H1 (cell line): Measurements from ENCODE around the gene MAPT. TPM values are rescaled to one million over a fixed set of nuclear protein-coding genes. Genes with fewer than 3 reads are reported as not detected.

ENCODE experiments used
- CTCF ChIA-PET: fragments of 300-600 bp; sonication (Branson Sonifier 250); formaldehyde crosslinking; loops from one replicate; lab custom pipeline; 2021; ENCODE audit not compliant: partially characterized antibody; lab: Charles Lee
- POLR2A ChIA-PET: fragments of 300-600 bp; sonication (Branson Sonifier 250); formaldehyde crosslinking; loops from one replicate; lab custom pipeline; 2021; ENCODE audit warnings: inconsistent platforms; ENCODE audit not compliant: partially characterized antibody; lab: Charles Lee
- DNase-seq, 2 experiments: peaks; one replicate each; pipeline versions ENCODE4 v3.0.0 to v3.0.0-alpha.2; 2010 to 2022; ENCODE audit warnings: low spot score in 2 of 2, low read depth in 1 of 2, mixed read lengths in 1 of 2
- FAIRE-seq: peaks from 2 replicates; lab custom pipeline; 2011; peaks lifted over from hg19 to GRCh38; lab: Jason Lieb, UNC
- H2AFZ ChIP-seq: 2 replicates; pipeline ENCODE4 v1.8.1; 2012; ENCODE audit warnings: low read length, inconsistent platforms
- H2AK5ac ChIP-seq: 2 replicates; pipeline ENCODE4 v1.6.1; 2013; ENCODE audit warnings: low read depth, low read length
- H2BK120ac ChIP-seq: replicated peaks from 2 replicates; pipeline ENCODE3; 2013; ENCODE audit warnings: low read depth, low read length, inconsistent platforms
- H2BK12ac ChIP-seq: 2 replicates; pipeline ENCODE4 v1.6.1; 2013; ENCODE audit warnings: low read depth, low read length
- H2BK15ac ChIP-seq: 2 replicates; pipeline ENCODE4 v1.6.1; 2013; ENCODE audit warnings: low read length
- H2BK20ac ChIP-seq: 2 replicates; pipeline ENCODE4 v1.6.1; 2013; ENCODE audit warnings: low read length
- H2BK5ac ChIP-seq: 2 replicates; pipeline ENCODE4 v1.6.1; 2013; ENCODE audit warnings: low read depth, low read length
- H3K14ac ChIP-seq: 2 replicates; pipeline ENCODE4 v1.6.1; 2013; ENCODE audit warnings: inconsistent platforms; ENCODE audit not compliant: insufficient read length
- H3K18ac ChIP-seq: 2 replicates; pipeline ENCODE4 v1.6.1; 2013; ENCODE audit warnings: low read length; ENCODE audit errors: extremely low read depth
- H3K23ac ChIP-seq: 2 replicates; pipeline ENCODE4 v1.6.1; 2013; ENCODE audit warnings: inconsistent platforms; ENCODE audit not compliant: insufficient read length
- H3K23me2 ChIP-seq: 2 replicates; pipeline ENCODE4 v1.6.1; 2013; ENCODE audit warnings: low read depth, low read length
- H3K27ac ChIP-seq: 2 replicates; pipeline ENCODE4 v1.6.1; 2011; ENCODE audit warnings: low read depth, low read length, inconsistent platforms
- H3K27me3 ChIP-seq, 4 experiments: replicated peaks in 1 of 4; 1 replicate in 1 of 4; 2 replicates in 3 of 4; pipeline versions ENCODE4 v1.6.1 to v1.8.1; 2011 to 2013; ENCODE audit warnings: low read length in 3 of 4, mild to moderate bottlenecking in 3 of 4, inconsistent platforms in 2 of 4, mixed read lengths in 2 of 4, moderate library complexity in 1 of 4; ENCODE audit not compliant: control insufficient read depth in 3 of 4, insufficient read depth in 3 of 4; ENCODE audit errors: extremely low read depth in 1 of 4
- H3K36me3 ChIP-seq, 4 experiments: 2 replicates each; pipeline versions ENCODE4 v1.6.1 to v1.8.1; 2011 to 2013; ENCODE audit warnings: mild to moderate bottlenecking in 4 of 4, low read length in 3 of 4, moderate library complexity in 2 of 4, control low read depth in 1 of 4, inconsistent platforms in 1 of 4; ENCODE audit not compliant: insufficient read depth in 4 of 4, control insufficient read depth in 2 of 4
- H3K4ac ChIP-seq: replicated peaks from 2 replicates; pipeline ENCODE3; 2013; ENCODE audit warnings: low read length, low read depth, mixed read lengths, inconsistent platforms; ENCODE audit not compliant: insufficient read length
- H3K4me1 ChIP-seq, 4 experiments: replicated peaks in 1 of 4; 1 replicate in 1 of 4; 2 replicates in 3 of 4; pipeline versions ENCODE4 v1.6.1 to v1.8.1; 2011 to 2013; ENCODE audit warnings: low read length in 3 of 4, inconsistent platforms in 2 of 4, mixed read lengths in 1 of 4; ENCODE audit not compliant: insufficient read depth in 4 of 4, control insufficient read depth in 3 of 4
- H3K4me2 ChIP-seq, 2 experiments: 2 replicates each; pipeline versions ENCODE4 v1.6.1 to v1.8.1; 2011 to 2013; ENCODE audit warnings: low read depth in 2 of 2, low read length in 2 of 2, control low read depth in 1 of 2, inconsistent platforms in 1 of 2, mild to moderate bottlenecking in 1 of 2; ENCODE audit not compliant: insufficient read depth in 1 of 2
- H3K4me3 ChIP-seq, 4 experiments: fragments of 200-600, 300-600 bp in 1 of 4; sonication (generic), shearing (Covaris generic), sonication (Bioruptor Twin) in 1 of 4; 2 replicates each; pipeline versions ENCODE4 v1.5.1 to v1.8.1; 2011 to 2016; ENCODE audit warnings: low read length in 4 of 4, low read depth in 3 of 4, control low read depth in 2 of 4, inconsistent platforms in 2 of 4, mild to moderate bottlenecking in 2 of 4, mixed read lengths in 1 of 4, moderate library complexity in 1 of 4; ENCODE audit not compliant: insufficient read depth in 2 of 4; ENCODE audit errors: extremely low read depth in 1 of 4
- H3K56ac ChIP-seq: replicated peaks from 2 replicates; pipeline ENCODE3; 2013; ENCODE audit warnings: low read depth, mild to moderate bottlenecking, mixed read lengths, low read length, inconsistent platforms; ENCODE audit not compliant: insufficient read length
- H3K79me1 ChIP-seq: 2 replicates; pipeline ENCODE4 v1.6.1; 2013; ENCODE audit warnings: low read depth, low read length, control low read depth
- H3K79me2 ChIP-seq, 2 experiments: 2 replicates each; pipeline versions ENCODE4 v1.6.1 to v1.8.1; 2012 to 2013; ENCODE audit warnings: low read length in 2 of 2, mild to moderate bottlenecking in 2 of 2, inconsistent platforms in 1 of 2; ENCODE audit not compliant: insufficient read depth in 2 of 2, control insufficient read depth in 1 of 2
- H3K9ac ChIP-seq, 4 experiments: replicated peaks in 1 of 4; 1 replicate in 1 of 4; 2 replicates in 3 of 4; pipeline versions ENCODE4 v1.6.1 to v1.8.1; 2011 to 2013; ENCODE audit warnings: low read depth in 3 of 4, low read length in 3 of 4, control low read depth in 2 of 4, mild to moderate bottlenecking in 2 of 4, moderate library complexity in 2 of 4, inconsistent platforms in 1 of 4; ENCODE audit errors: extremely low read depth in 1 of 4
- H3K9me3 ChIP-seq, 2 experiments: 2 replicates each; pipeline versions ENCODE4 v1.6.1 to v1.8.1; 2012 to 2013; ENCODE audit warnings: mild to moderate bottlenecking in 2 of 2, moderate library complexity in 2 of 2, control low read depth in 1 of 2, inconsistent platforms in 1 of 2, low read depth in 1 of 2, low read length in 1 of 2, mixed read lengths in 1 of 2; ENCODE audit not compliant: insufficient read depth in 2 of 2
- H4K20me1 ChIP-seq, 2 experiments: replicated peaks in 1 of 2; 2 replicates each; pipeline versions ENCODE3 to v1.8.1; 2011 to 2013; ENCODE audit warnings: inconsistent platforms in 2 of 2, low read length in 2 of 2, mild to moderate bottlenecking in 1 of 2; ENCODE audit not compliant: insufficient read depth in 2 of 2, control insufficient read depth in 1 of 2
- H4K5ac ChIP-seq: 2 replicates; pipeline ENCODE4 v1.6.1; 2013; ENCODE audit warnings: low read length, low read depth, mixed read lengths, inconsistent platforms; ENCODE audit not compliant: insufficient read length
- H4K8ac ChIP-seq: 2 replicates; pipeline ENCODE4 v1.8.0; 2013; ENCODE audit warnings: mild to moderate bottlenecking, moderate library complexity, low read length, inconsistent platforms; ENCODE audit not compliant: insufficient read depth; ENCODE audit errors: extremely low read depth
- H4K91ac ChIP-seq: replicated peaks from 2 replicates; pipeline ENCODE3; 2013; ENCODE audit warnings: low read length, mixed read lengths, inconsistent platforms; ENCODE audit not compliant: insufficient read length
- WGBS, 2 experiments: shearing (Covaris generic) in 1 of 2; methylation state at CpG; one replicate each; pipeline versions ENCODE4 v1.1.6 to v1.1.7; 2013 to 2015; ENCODE audit warnings: low lambda C conversion rate in 2 of 2, mixed read lengths in 2 of 2, inconsistent platforms in 1 of 2, low coverage in 1 of 2, missing lambda C conversion rate in 1 of 2; ENCODE audit not compliant: insufficient replicate concordance in 2 of 2, insufficient coverage in 1 of 2, insufficient read length in 1 of 2; ENCODE audit errors: extremely low coverage in 1 of 2, missing lambda C conversion rate in 1 of 2; 5-methylcytosine and 5-hydroxymethylcytosine counted together
- polyA plus RNA-seq, 7 experiments: library from polyadenylated mRNA; depleted of rRNA in 3 of 7; stranded (reverse) in 5 of 7; unstranded in 2 of 7; fragments of >200 nt in 5 of 7; fragments of 200-250 nt in 2 of 7; gene quantifications; 1 replicate in 5 of 7; 2 replicates in 1 of 7; 4 replicates in 1 of 7; pipeline versions ENCODE4 v1.2.1 to v1.2.3, GENCODE V29; 2011 to 2013; ENCODE audit warnings: missing spikeins in 2 of 7, mixed read lengths in 2 of 7
- total RNA-seq: library from RNA; stranded (reverse); fragmentation: NEBNext Ultra II Directional; extraction: Animal tissue kit (Norgen Biotek cat#: 25700); gene quantifications from 2 replicates; pipeline ENCODE4 v1.2.1, GENCODE V29; 2021
- TF ChIP-seq, protein P1 (sequence below), 3 experiments: IDR thresholded peaks; 1 replicate in 2 of 3; 2 replicates in 1 of 3; pipeline versions ENCODE4 v1.5.1 to v1.6.1; 2011; ENCODE audit warnings: low read length in 3 of 3, mild to moderate bottlenecking in 3 of 3, inconsistent platforms in 2 of 3, low read depth in 1 of 3, moderate library complexity in 1 of 3; ENCODE audit not compliant: insufficient read depth in 1 of 3; ENCODE audit errors: control extremely low read depth in 1 of 3

Gene MAPT
- total and polyA plus RNA-seq, 2 of the 8 experiments (the other 6 are each of a cell fraction or from before 2014, with no cell fraction given) = 0.54 to 1.7 TPM

DNA sequence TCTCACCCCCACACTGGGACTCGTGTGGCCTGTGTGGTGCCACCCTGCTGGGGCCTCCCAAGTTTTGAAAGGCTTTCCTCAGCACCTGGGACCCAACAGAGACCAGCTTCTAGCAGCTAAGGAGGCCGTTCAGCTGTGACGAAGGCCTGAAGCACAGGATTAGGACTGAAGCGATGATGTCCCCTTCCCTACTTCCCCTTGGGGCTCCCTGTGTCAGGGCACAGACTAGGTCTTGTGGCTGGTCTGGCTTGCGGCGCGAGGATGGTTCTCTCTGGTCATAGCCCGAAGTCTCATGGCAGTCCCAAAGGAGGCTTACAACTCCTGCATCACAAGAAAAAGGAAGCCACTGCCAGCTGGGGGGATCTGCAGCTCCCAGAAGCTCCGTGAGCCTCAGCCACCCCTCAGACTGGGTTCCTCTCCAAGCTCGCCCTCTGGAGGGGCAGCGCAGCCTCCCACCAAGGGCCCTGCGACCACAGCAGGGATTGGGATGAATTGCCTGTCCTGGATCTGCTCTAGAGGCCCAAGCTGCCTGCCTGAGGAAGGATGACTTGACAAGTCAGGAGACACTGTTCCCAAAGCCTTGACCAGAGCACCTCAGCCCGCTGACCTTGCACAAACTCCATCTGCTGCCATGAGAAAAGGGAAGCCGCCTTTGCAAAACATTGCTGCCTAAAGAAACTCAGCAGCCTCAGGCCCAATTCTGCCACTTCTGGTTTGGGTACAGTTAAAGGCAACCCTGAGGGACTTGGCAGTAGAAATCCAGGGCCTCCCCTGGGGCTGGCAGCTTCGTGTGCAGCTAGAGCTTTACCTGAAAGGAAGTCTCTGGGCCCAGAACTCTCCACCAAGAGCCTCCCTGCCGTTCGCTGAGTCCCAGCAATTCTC, 132.1 kb downstream of the MAPT start:
- CTCF ChIA-PET = interaction anchor here (0.6 to 3.4 kb wide), 10 partner anchors 10 to 190 kb away, joined by 3 to 12 read pairs (median 4); partner anchors contain the start of gene STH
- Histone ChIP-seq H3K18ac (no peak overlapping the region), H3K79me1 (peaks cover 3% of the 10 kb centered on the region; the same call in 1 of the 2 replicates), H3K36me3 (peaks cover 9 to 21% (median 10%) of the 10 kb centered on the region in 4 experiments), H3K27ac (0 out of 2 replicates have a peak overlapping the region, but pooled peaks have one; percentile 15), H4K20me1 (peaks cover 1 to 5% of the 10 kb centered on the region in 2 experiments), H3K9me3 (no peaks in the 10 kb centered on the region), H3K79me2 (no peaks in the 10 kb centered on the region), H3K4me3 (no peak overlapping the region), H3K23ac (no peak overlapping the region), H3K9ac (no peak overlapping the region; a peak in 1 of 7 replicates), H2BK20ac (no peak overlapping the region), H3K23me2 (no peaks in the 10 kb centered on the region), H2BK12ac (no peak overlapping the region), H3K27me3 (no peaks in the 10 kb centered on the region), H2AK5ac (peak overlapping the region; percentile 34; the same call in 1 of the 2 replicates), H2BK5ac (peak overlapping the region; percentile 26; the same call in 1 of the 2 replicates), H3K4ac (no peak overlapping the region), H3K56ac (no peak overlapping the region), H4K5ac (no peak overlapping the region), H2AFZ (no peak overlapping the region), H2BK120ac (no peak overlapping the region), H2BK15ac (no peak overlapping the region), H3K4me2 (no peak overlapping the region), H4K8ac (no peak overlapping the region), H3K14ac (no peak overlapping the region), H4K91ac (no peak overlapping the region), H3K4me1 (peaks cover 3 to 19% (median 6%) of the 10 kb centered on the region in 4 experiments)
- no peak for DNase-seq
- WGBS, 2 experiments = 83% methylated on average over 17 of the region's 17 CpGs; no CpG with 5 or more reads in 1 of the 2 experiments
- FAIRE-seq = no peak
- POLR2A ChIA-PET = interaction anchor here (1.1 to 4.1 kb wide), 4 partner anchors 13 to 442 kb away, joined by 3 to 16 read pairs (median 4); no protein-coding TSS in a partner anchor
- TF ChIP-seq, protein P1, sequence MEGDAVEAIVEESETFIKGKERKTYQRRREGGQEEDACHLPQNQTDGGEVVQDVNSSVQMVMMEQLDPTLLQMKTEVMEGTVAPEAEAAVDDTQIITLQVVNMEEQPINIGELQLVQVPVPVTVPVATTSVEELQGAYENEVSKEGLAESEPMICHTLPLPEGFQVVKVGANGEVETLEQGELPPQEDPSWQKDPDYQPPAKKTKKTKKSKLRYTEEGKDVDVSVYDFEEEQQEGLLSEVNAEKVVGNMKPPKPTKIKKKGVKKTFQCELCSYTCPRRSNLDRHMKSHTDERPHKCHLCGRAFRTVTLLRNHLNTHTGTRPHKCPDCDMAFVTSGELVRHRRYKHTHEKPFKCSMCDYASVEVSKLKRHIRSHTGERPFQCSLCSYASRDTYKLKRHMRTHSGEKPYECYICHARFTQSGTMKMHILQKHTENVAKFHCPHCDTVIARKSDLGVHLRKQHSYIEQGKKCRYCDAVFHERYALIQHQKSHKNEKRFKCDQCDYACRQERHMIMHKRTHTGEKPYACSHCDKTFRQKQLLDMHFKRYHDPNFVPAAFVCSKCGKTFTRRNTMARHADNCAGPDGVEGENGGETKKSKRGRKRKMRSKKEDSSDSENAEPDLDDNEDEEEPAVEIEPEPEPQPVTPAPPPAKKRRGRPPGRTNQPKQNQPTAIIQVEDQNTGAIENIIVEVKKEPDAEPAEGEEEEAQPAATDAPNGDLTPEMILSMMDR (IDR thresholded peaks at IDR 0.05; ENCODE audit: control extremely low read depth in 1 of 3, insufficient read depth in 1 of 3, low read depth in 1 of 3, low read length in 3 of 3) = peak; percentile 10 to 41 (median 17); a peak in 3 of 4 replicates
